GM12892 (cell line): ENCODE results near the gene SLC2A2.

Source experiments
- POLR2A ChIP-seq: IDR thresholded peaks from 2 replicates; pipeline ENCODE4 v1.6.1; 2011; ENCODE audit warnings: low read depth, low read length, control low read depth
- POLR2AphosphoS5 ChIP-seq: IDR thresholded peaks from 2 replicates; pipeline ENCODE4 v1.6.1; 2011; ENCODE audit warnings: low read depth, low read length, control low read depth
- TAF1 ChIP-seq: IDR thresholded peaks from 2 replicates; pipeline ENCODE4 v1.6.1; 2011; ENCODE audit warnings: low read depth, mild to moderate bottlenecking, control low read depth, low read length, borderline replicate concordance

DNA sequence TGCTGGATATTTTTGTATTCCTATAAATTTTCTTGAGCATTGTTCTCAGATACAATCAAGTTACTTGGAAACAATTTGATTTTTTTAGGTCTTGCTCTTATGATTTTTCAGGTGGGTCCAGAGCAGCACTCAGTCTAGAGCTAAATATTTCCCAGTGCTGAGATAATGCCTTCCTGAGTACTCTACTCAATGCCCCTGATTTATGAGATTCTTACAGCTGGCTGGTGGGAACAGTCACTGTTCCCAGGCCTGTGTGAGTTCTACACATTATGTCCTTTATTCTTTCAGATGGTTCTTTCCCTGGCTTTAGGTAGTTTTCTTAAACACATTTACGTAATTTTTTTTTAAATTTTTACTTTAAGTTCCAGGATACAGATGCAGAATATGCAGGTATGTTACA, 67.1 kb downstream of the SLC2A2 start:
- TF ChIP-seq POLR2A = no peak
- TF ChIP-seq TAF1 = no peak
- no peak for TF ChIP-seq POLR2AphosphoS5
